Osteoblast (primary cell): Measurements from ENCODE around the gene DIS3L2. TPM values are rescaled to one million over a fixed set of nuclear protein-coding genes. Genes with fewer than 3 reads are reported as not detected.

Experiments used
- DNase-seq: peaks from one replicate; pipeline ENCODE4 v3.0.0; 2011; ENCODE audit warnings: low spot score, mixed read lengths; ENCODE audit not compliant: insufficient read length; ENCODE audit errors: missing footprints
- H2AFZ ChIP-seq: 2 replicates; pipeline ENCODE4 v1.6.0; 2011; ENCODE audit warnings: mild to moderate bottlenecking, low read length
- H3K27ac ChIP-seq: 2 replicates; pipeline ENCODE4 v1.5.1; 2011; ENCODE audit warnings: mild to moderate bottlenecking, low read depth, low read length, moderate library complexity
- H3K27me3 ChIP-seq: 2 replicates; pipeline ENCODE4 v1.6.0; 2012; ENCODE audit warnings: mild to moderate bottlenecking, control low read depth, inconsistent platforms, low read length, moderate library complexity; ENCODE audit not compliant: insufficient read depth
- H3K36me3 ChIP-seq: 2 replicates; pipeline ENCODE4 v1.5.1; 2011; ENCODE audit warnings: mild to moderate bottlenecking, low read length, control low read depth, moderate library complexity; ENCODE audit not compliant: insufficient read depth
- H3K4me1 ChIP-seq: 2 replicates; pipeline ENCODE4 v1.5.1; 2011; ENCODE audit warnings: mild to moderate bottlenecking, low read length, control low read depth, moderate library complexity; ENCODE audit not compliant: insufficient read depth
- H3K4me2 ChIP-seq: 2 replicates; pipeline ENCODE4 v1.6.0; 2011; ENCODE audit warnings: mild to moderate bottlenecking, low read length; ENCODE audit not compliant: insufficient read depth
- H3K4me3 ChIP-seq: fragments of 200-600 bp; sonication (generic); 3 replicates; pipeline ENCODE4 v1.5.1; 2012; ENCODE audit warnings: mild to moderate bottlenecking, low read length, inconsistent platforms; ENCODE audit not compliant: insufficient read depth
- H3K79me2 ChIP-seq: 2 replicates; pipeline ENCODE4 v1.6.0; 2012; ENCODE audit warnings: mild to moderate bottlenecking, low read length, control low read depth, inconsistent platforms; ENCODE audit not compliant: insufficient read depth
- H3K9me3 ChIP-seq: 2 replicates; pipeline ENCODE4 v1.5.1; 2011; ENCODE audit warnings: low read depth, low read length, control low read depth
- H4K20me1 ChIP-seq: 2 replicates; pipeline ENCODE4 v1.6.0; 2012; ENCODE audit warnings: mild to moderate bottlenecking, low read length, control low read depth; ENCODE audit not compliant: insufficient read depth
- total RNA-seq: library from RNA; depleted of rRNA; stranded (reverse); fragments of >200 nt; gene quantifications from 2 replicates; pipeline ENCODE4 v1.2.3, GENCODE V29; 2012
- TF ChIP-seq, protein P1 (sequence below): IDR thresholded peaks from 2 replicates; pipeline ENCODE4 v1.5.1; 2011; ENCODE audit warnings: mild to moderate bottlenecking, low read depth, low read length, moderate library complexity; ENCODE audit errors: extremely low read depth

The DIS3L2 gene
- total RNA-seq, 1 donor: 28.2 TPM

DNA sequence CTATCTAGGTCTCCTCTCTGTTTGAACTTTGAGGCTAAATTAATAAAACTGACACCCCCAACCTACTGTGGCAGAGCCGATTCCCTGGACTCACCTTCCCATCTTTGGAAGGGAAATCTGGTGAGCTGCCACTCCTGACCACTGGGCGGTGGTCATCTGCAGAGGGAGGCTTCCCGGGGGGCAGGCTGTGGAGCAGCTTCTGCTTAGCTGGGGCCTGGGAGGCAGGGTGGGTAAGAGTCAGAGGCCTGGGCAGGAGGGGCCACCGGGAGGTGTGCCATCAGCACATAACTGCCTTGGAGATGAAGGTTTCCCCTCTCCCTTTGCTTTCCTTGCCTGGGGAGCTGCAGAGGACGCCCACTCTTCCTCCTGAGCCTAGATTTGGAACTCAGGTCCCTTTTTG, 33.0 kb upstream of the DIS3L2 start:
- no peaks in the 10 kb centered on the region for H3K36me3 ChIP-seq
- no peaks in the 10 kb centered on the region for H4K20me1 ChIP-seq
- no peak overlapping the region for H2AFZ ChIP-seq
- peaks cover 8% of the 10 kb centered on the region for H3K4me1 ChIP-seq
- no peaks in the 10 kb centered on the region for H3K9me3 ChIP-seq
- no peak overlapping the region for H3K27ac ChIP-seq
- TF ChIP-seq, protein P1, sequence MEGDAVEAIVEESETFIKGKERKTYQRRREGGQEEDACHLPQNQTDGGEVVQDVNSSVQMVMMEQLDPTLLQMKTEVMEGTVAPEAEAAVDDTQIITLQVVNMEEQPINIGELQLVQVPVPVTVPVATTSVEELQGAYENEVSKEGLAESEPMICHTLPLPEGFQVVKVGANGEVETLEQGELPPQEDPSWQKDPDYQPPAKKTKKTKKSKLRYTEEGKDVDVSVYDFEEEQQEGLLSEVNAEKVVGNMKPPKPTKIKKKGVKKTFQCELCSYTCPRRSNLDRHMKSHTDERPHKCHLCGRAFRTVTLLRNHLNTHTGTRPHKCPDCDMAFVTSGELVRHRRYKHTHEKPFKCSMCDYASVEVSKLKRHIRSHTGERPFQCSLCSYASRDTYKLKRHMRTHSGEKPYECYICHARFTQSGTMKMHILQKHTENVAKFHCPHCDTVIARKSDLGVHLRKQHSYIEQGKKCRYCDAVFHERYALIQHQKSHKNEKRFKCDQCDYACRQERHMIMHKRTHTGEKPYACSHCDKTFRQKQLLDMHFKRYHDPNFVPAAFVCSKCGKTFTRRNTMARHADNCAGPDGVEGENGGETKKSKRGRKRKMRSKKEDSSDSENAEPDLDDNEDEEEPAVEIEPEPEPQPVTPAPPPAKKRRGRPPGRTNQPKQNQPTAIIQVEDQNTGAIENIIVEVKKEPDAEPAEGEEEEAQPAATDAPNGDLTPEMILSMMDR: no peak
- H3K27me3 ChIP-seq: peaks cover 73% of the 10 kb centered on the region
- peak; percentile 70 for DNase-seq
- H3K4me2 ChIP-seq: no peak overlapping the region
- H3K79me2 ChIP-seq: no peaks in the 10 kb centered on the region
- no peak overlapping the region for H3K4me3 ChIP-seq

- Histone ChIP-seq H3K4me3 (no peak overlapping the region), H3K4me2 (no peak overlapping the region), H3K36me3 (no peaks in the 10 kb centered on the region), H3K27ac (no peak overlapping the region), H3K27me3 (peaks cover 70% of the 10 kb centered on the region), H3K4me1 (peaks cover 8% of the 10 kb centered on the region), H3K79me2 (no peaks in the 10 kb centered on the region), H4K20me1 (no peaks in the 10 kb centered on the region), H3K9me3 (no peaks in the 10 kb centered on the region), H2AFZ (no peak overlapping the region)
- peak; percentile 64 for DNase-seq
- TF ChIP-seq, protein P1: no peak
Observed at GRCh38 chr2:231928901-231929725, 32.4 kb upstream of the DIS3L2 start.

DNA sequence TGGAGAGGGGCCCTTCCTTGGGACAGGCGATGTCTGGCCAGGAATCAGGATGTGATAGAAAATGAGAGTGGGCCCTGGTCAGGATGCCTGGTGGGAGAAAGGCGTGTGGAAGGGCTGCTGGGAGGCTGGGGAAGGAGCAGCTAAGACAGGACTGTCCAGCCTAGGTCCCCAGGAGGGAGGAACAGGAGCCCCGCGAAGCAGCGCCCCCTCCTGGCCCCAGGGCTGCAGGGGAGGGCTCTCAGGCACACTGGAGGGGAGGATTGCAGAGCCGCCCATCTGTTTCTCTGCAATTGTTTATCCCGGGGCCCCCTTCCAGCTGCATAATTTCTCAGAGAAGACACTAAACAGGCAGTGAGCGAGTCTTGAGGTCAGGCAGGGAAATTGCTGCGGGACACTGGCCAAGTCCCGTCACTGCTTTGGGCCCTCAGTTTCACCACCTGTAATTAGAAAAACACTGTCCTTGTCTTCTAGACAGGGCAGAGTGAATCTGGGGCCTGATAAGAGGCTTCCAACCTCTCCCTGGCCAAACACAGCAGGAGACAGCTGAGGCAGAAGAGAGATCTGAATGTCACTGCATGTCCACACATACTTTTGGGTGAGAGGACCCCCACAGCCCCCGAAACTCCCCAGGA, 31.4 kb upstream of the DIS3L2 start:
- Histone ChIP-seq H3K79me2 (no peaks in the 10 kb centered on the region), H3K4me2 (no peak overlapping the region), H2AFZ (no peak overlapping the region), H4K20me1 (no peaks in the 10 kb centered on the region), H3K27ac (no peak overlapping the region), H3K27me3 (peaks cover 62% of the 10 kb centered on the region), H3K36me3 (no peaks in the 10 kb centered on the region), H3K4me1 (peaks cover 8% of the 10 kb centered on the region), H3K4me3 (no peak overlapping the region), H3K9me3 (no peaks in the 10 kb centered on the region)
- peak; percentile 34 for DNase-seq
- TF ChIP-seq, protein P1: peak; percentile 42

- Histone ChIP-seq H4K20me1 (no peaks in the 10 kb centered on the region), H3K4me3 (no peak overlapping the region), H3K4me1 (peaks cover 3% of the 10 kb centered on the region), H3K4me2 (no peak overlapping the region), H3K79me2 (no peaks in the 10 kb centered on the region), H2AFZ (no peak overlapping the region), H3K9me3 (no peaks in the 10 kb centered on the region), H3K36me3 (no peaks in the 10 kb centered on the region), H3K27me3 (peaks cover 58% of the 10 kb centered on the region), H3K27ac (no peak overlapping the region)
- TF ChIP-seq, protein P1: no peak
- DNase-seq: peak; percentile 93
Observed at GRCh38 chr2:231930593-231931281, 30.8 kb upstream of the DIS3L2 start.
